Activated CD4-positive, alpha-beta T cell treated with anti-CD3 and anti-CD28 coated beads for 4 hours (primary cell): ENCODE measurements around the gene BRAP.
A peak's percentile ranks its signal among the peaks of the same experiment; 100 is the strongest.
"Not testable (repeated sequence)": the region's sequence is repeated elsewhere in the genome, so short reads cannot be mapped to it uniquely, and the experiment has no call there.

Source experiments
- DNase-seq, 2 donors: peaks; one replicate each; pipeline ENCODE4 v3.0.0-alpha.2; 2020

BRAP gene

GRCh38 chr12:111606767-111607230, 79.0 kb downstream of the BRAP start:
- no peak for DNase-seq

GRCh38 chr12:111605911-111606766, 79.6 kb downstream of the BRAP start:
- DNase-seq: no peak

GRCh38 chr12:111602857-111603256, 82.9 kb downstream of the BRAP start:
- DNase-seq: not testable (repeated sequence)

GRCh38 chr12:111602348-111602747, 83.4 kb downstream of the BRAP start:
- DNase-seq: no peak

- not testable (repeated sequence) for DNase-seq
Measured at GRCh38 chr12:111600986-111601385, 84.8 kb downstream of the BRAP start.

GRCh38 chr12:111600205-111600642, 85.5 kb downstream of the BRAP start:
- no peak for DNase-seq

GRCh38 chr12:111599453-111600204, 86.1 kb downstream of the BRAP start:
- DNase-seq: peak; percentile 80 to 91

- peak; percentile 61 to 79 for DNase-seq
Measured at GRCh38 chr12:111598637-111599452, 86.9 kb downstream of the BRAP start, which contains the start of gene ATXN2. TSS of gene ATXN2 (minus strand) at chr12:111599315. CDS start at chr12:111599034, 281 bp downstream.

GRCh38 chr12:111597831-111598636, 87.7 kb downstream of the BRAP start:
- peak; percentile 7 to 27 for DNase-seq

- peak in 1 of 2 donors; percentile 13 for DNase-seq
Measured at GRCh38 chr12:111596985-111597830, 88.5 kb downstream of the BRAP start.

- not testable (repeated sequence) for DNase-seq
Measured at GRCh38 chr12:111595341-111595835, 90.4 kb downstream of the BRAP start.
